Esophagus muscularis mucosa (tissue), 4 donors: Measurements from ENCODE around the gene PARD3B. TPM values are rescaled to one million over a fixed set of nuclear protein-coding genes. Genes with fewer than 3 reads are reported as not detected.

Experiments used
- DNase-seq: peaks from one replicate; pipeline ENCODE4 v3.0.0-alpha.2; 2017; ENCODE audit errors: extremely low spot score
- H3K27ac ChIP-seq, 4 donors: fragments of 200-600 bp; sonication (generic); replicated peaks in 1 of 4; 1 replicate in 3 of 4; 2 replicates in 1 of 4; pipeline ENCODE4 v1.5.1; 2016 to 2019; ENCODE audit warnings: mild to moderate bottlenecking in 1 of 4
- H3K27me3 ChIP-seq, 4 donors: fragments of 200-600 bp; sonication (generic); one replicate each; pipeline versions ENCODE4 v1.5.1 to v1.6.0; 2016 to 2019
- H3K36me3 ChIP-seq, 4 donors: fragments of 200-600 bp; sonication (generic); one replicate each; pipeline ENCODE4 v1.5.1; 2016 to 2019
- H3K4me1 ChIP-seq, 4 donors: fragments of 200-600 bp; sonication (generic); one replicate each; pipeline ENCODE4 v1.5.1; 2016 to 2019
- H3K4me3 ChIP-seq, 4 donors: fragments of 200-600 bp; sonication (generic); 1 replicate in 2 of 4; 2 replicates in 2 of 4; pipeline ENCODE4 v1.5.1; 2016 to 2019; ENCODE audit warnings: mild to moderate bottlenecking in 4 of 4, moderate library complexity in 1 of 4
- H3K9me3 ChIP-seq, 4 donors: fragments of 200-600 bp; sonication (generic); 1 replicate in 3 of 4; 2 replicates in 1 of 4; pipeline ENCODE4 v1.5.1; 2016 to 2019
- CTCF ChIP-seq, 3 experiments: fragments of 200-600 bp in 2 of 3; fragments of 450-650 bp in 1 of 3; sonication (generic) in 2 of 3; IDR thresholded peaks; one replicate each; pipeline ENCODE4 v1.5.1; 2017 to 2019; ENCODE audit warnings: antibody characterized with exemption in 3 of 3, mild to moderate bottlenecking in 2 of 3, moderate library complexity in 1 of 3
- EP300 ChIP-seq: sonication (generic); formaldehyde crosslinking; IDR thresholded peaks from one replicate; pipeline ENCODE4 v1.6.1; 2017; ENCODE audit warnings: antibody characterized with exemption
- POLR2A ChIP-seq: fragments of 450-650 bp; IDR thresholded peaks from one replicate; pipeline ENCODE4 v1.6.1; 2017; ENCODE audit warnings: antibody characterized with exemption, moderate library complexity, mild to moderate bottlenecking, low read depth
- POLR2AphosphoS5 ChIP-seq, 2 donors: sonication (generic); formaldehyde crosslinking; IDR thresholded peaks; one replicate each; pipeline ENCODE4 v1.6.1; 2017; ENCODE audit warnings: antibody characterized with exemption in 2 of 2
- WGBS: methylation state at CpG from one replicate; pipeline ENCODE4 v1.1.5; 2018; 5-methylcytosine and 5-hydroxymethylcytosine counted together
- intact Hi-C: fragments of 100-400 bp; cut with DNase I; formaldehyde crosslinking; loops from one replicate; pipeline ENCODE4 v1.15.1; 2023
- total RNA-seq, 4 donors: library from RNA; depleted of rRNA; stranded (reverse); fragments of >200 nt; gene quantifications; one replicate each; pipeline versions ENCODE4 v1.1.0 to v1.2.1, GENCODE V29; 2016

The PARD3B gene
- total RNA-seq, 4 donors from 2014 or later = 24.2 to 40.8 (median 32.5) TPM

- H3K4me3 ChIP-seq = no peak overlapping the region
- H3K4me1 ChIP-seq = no peaks in the 10 kb centered on the region
- no peaks in the 10 kb centered on the region for H3K27me3 ChIP-seq
- H3K27ac ChIP-seq = no peak overlapping the region
- intact Hi-C loops = no loop called here
- TF ChIP-seq CTCF (IDR thresholded peaks at IDR 0.05) (no peak), EP300 (no peak)
- H3K9me3 ChIP-seq = no peaks in the 10 kb centered on the region
- DNase-seq = no peak
- H3K36me3 ChIP-seq = no peaks in the 10 kb centered on the region
- WGBS = 94% methylated on average over 9 of the region's 9 CpGs
Measured at GRCh38 chr2:204914708-204915107, 369.4 kb downstream of the PARD3B start.

GRCh38 chr2:204917089-204917701 is 371.9 kb downstream of the PARD3B start:
- 93% methylated on average over 2 of the region's 2 CpGs for WGBS
- TF ChIP-seq POLR2A (no peak), CTCF (IDR thresholded peaks at IDR 0.05) (no peak), EP300 (no peak), POLR2AphosphoS5 (IDR thresholded peaks at IDR 0.05) (no peak)
- intact Hi-C loops = no loop called here

DNA sequence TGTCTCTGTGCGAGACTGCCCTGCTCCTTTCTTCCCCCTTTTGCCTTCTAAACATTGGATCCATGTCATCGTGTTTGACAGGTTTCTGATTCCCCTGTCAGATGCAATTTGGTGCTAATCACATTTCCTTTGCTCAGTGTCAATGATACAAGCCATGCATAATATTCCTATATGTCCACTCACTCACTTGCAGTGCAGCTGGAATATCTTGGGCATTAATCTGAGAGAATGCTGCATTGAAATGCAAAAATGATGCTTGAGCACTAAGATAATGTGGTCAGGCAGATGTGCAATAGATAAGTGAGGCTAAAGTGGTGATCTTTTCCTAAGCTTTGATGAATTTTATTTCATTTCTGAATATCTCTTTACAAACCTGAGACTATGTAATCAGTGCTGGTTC is 375.5 kb downstream of the PARD3B start:
- DNase-seq = no peak
- no peaks in the 10 kb centered on the region for H3K4me1 ChIP-seq
- H3K36me3 ChIP-seq = no peaks in the 10 kb centered on the region
- no peak overlapping the region for H3K4me3 ChIP-seq
- TF ChIP-seq POLR2A = no peak
- TF ChIP-seq POLR2AphosphoS5 (IDR thresholded peaks at IDR 0.05) = no peak
- TF ChIP-seq EP300 = no peak
- TF ChIP-seq CTCF (IDR thresholded peaks at IDR 0.05) = no peak
- intact Hi-C loops = no loop called here
- no peaks in the 10 kb centered on the region for H3K9me3 ChIP-seq
- no peaks in the 10 kb centered on the region for H3K27me3 ChIP-seq
- no peak overlapping the region for H3K27ac ChIP-seq
- WGBS = 93% methylated on average over 2 of the region's 2 CpGs

More at GRCh38 chr2:204917089-204917701, 371.9 kb downstream of the PARD3B start:
- Histone ChIP-seq H3K36me3 (no peaks in the 10 kb centered on the region), H3K27me3 (no peaks in the 10 kb centered on the region), H3K27ac (no peak overlapping the region), H3K9me3 (no peaks in the 10 kb centered on the region), H3K4me1 (no peaks in the 10 kb centered on the region), H3K4me3 (no peak overlapping the region)
- DNase-seq = no peak

DNA sequence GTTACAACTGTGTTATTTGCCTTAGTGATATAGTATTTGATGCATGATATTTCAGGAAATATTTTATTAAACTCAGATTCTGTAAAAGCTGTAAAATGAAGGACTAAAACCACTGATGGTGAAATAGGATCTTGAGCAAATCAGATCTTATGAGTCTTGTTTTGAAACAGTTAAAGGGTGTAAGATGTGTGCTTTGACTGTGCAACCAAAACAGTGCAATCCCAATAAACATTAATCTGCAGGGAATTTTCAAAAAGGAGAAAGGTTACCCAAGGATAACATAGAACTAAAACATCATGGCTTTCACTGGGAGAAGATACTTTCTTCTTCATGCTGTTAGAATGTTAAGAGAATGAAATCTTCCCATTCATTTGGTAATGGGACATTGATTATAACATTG is 378.7 kb downstream of the PARD3B start:
- H3K36me3 ChIP-seq = no peaks in the 10 kb centered on the region
- no peak overlapping the region for H3K27ac ChIP-seq
- H3K4me3 ChIP-seq = no peak overlapping the region
- DNase-seq = no peak
- intact Hi-C loops = no loop called here
- H3K9me3 ChIP-seq = no peaks in the 10 kb centered on the region
- TF ChIP-seq POLR2A = no peak
- no peak for TF ChIP-seq POLR2AphosphoS5 (IDR thresholded peaks at IDR 0.05)
- TF ChIP-seq CTCF (IDR thresholded peaks at IDR 0.05) = no peak
- no peak for TF ChIP-seq EP300
- H3K27me3 ChIP-seq = no peaks in the 10 kb centered on the region
- H3K4me1 ChIP-seq = no peaks in the 10 kb centered on the region

GRCh38 chr2:204931562-204931961 is 386.3 kb downstream of the PARD3B start:
- H3K27me3 ChIP-seq = no peaks in the 10 kb centered on the region
- no peak overlapping the region for H3K27ac ChIP-seq
- intact Hi-C loops = no loop called here
- TF ChIP-seq POLR2AphosphoS5 (IDR thresholded peaks at IDR 0.05) (no peak), POLR2A (no peak), CTCF (IDR thresholded peaks at IDR 0.05) (no peak), EP300 (no peak)
- peaks cover 0 to 27% (median 7%) of the 10 kb centered on the region in 4 donors for H3K4me1 ChIP-seq
- no peak for DNase-seq
- H3K9me3 ChIP-seq = no peaks in the 10 kb centered on the region
- no peaks in the 10 kb centered on the region for H3K36me3 ChIP-seq
- H3K4me3 ChIP-seq = no peak overlapping the region
